Mucosa of descending colon (tissue), 3 donors: ENCODE results near the gene GLT1D1. TPM values are rescaled to one million over a fixed set of nuclear protein-coding genes. Genes with fewer than 3 reads are reported as not detected.

ENCODE experiments used
- ATAC-seq: fragments of 200-7000 bp; cut with Tn5 transposase; one replicate; pipeline ENCODE4 v1.9.1; 2020; ENCODE audit warnings: mild to moderate bottlenecking, moderate library complexity
- DNase-seq, 3 donors: peaks; one replicate each; pipeline ENCODE4 v3.0.0-alpha.2; 2020
- H3K36me3 ChIP-seq: fragments of 200-600 bp; one replicate; pipeline ENCODE4 v1.8.0; 2021; ENCODE audit warnings: low read depth, mild to moderate bottlenecking
- H3K4me1 ChIP-seq: fragments of 200-600 bp; one replicate; pipeline ENCODE4 v1.8.0; 2021; ENCODE audit warnings: low read depth, mild to moderate bottlenecking
- H3K4me3 ChIP-seq: fragments of 200-600 bp; one replicate; pipeline ENCODE4 v1.8.0; 2021; ENCODE audit warnings: mild to moderate bottlenecking
- H3K9me3 ChIP-seq: fragments of 200-600 bp; one replicate; pipeline ENCODE4 v1.8.0; 2021; ENCODE audit warnings: mild to moderate bottlenecking
- intact Hi-C, 2 donors: fragments of 100-400 bp; cut with DNase I in 1 of 2; cut with micrococcal nuclease in 1 of 2; formaldehyde crosslinking; loops; one replicate each; pipeline versions ENCODE4 v1.11.0 to v1.11.1; 2022; cut with DNase I, micrococcal nuclease
- total RNA-seq, 3 donors: library from RNA; stranded (reverse); fragmentation: NEBNext Ultra II Directional in 2 of 3; extraction: Animal tissue kit (Norgen Biotek cat#: 25700) in 2 of 3; gene quantifications; one replicate each; pipeline versions ENCODE4 v1.2.1 to v1.2.4, GENCODE V29; 2021 to 2023
- TF ChIP-seq, protein P1 (sequence below): fragments of 200-600 bp; IDR thresholded peaks from one replicate; pipeline ENCODE4 v1.8.0; 2022; ENCODE audit warnings: antibody characterized with exemption, mild to moderate bottlenecking
- donor health status: DM: no; HTN: no; CAD: no; lungs with moderate emphysema.
- donor health status: DM: no; HTN: no; CAD: no.
- donor health status: DM: no; HTN: yes; CAD: no.

GLT1D1 gene
- total RNA-seq, 3 donors from 2014 or later, result 0.65 to 0.73 TPM; not detected in 1

DNA sequence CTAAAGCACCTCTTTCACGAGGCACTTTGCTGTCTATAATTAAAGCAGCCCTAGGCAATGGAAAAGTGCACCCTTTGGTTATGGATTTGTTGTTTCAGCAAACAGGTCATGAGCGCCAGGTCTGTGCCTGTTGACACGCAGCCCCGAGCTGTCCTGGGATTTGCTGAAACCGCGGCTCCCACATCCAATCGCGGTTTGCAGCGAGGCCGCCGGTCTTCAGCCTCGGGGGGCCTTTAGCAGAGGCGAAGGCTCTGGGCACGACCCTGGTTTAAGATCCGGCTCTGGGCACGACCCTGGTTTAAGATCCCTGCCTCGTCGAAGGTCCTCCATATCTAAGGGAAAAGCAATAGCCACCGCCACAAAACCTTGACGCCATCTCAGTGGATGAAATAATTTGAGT, 79.2 kb downstream of the GLT1D1 start:
- ATAC-seq (no peak), DNase-seq (no peak)
- no peaks in the 10 kb centered on the region for H3K9me3 ChIP-seq
- no peaks in the 10 kb centered on the region for H3K36me3 ChIP-seq
- no peak overlapping the region for H3K4me3 ChIP-seq
- intact Hi-C loops, result no loop called here
- no peaks in the 10 kb centered on the region for H3K4me1 ChIP-seq
- TF ChIP-seq, protein P1, sequence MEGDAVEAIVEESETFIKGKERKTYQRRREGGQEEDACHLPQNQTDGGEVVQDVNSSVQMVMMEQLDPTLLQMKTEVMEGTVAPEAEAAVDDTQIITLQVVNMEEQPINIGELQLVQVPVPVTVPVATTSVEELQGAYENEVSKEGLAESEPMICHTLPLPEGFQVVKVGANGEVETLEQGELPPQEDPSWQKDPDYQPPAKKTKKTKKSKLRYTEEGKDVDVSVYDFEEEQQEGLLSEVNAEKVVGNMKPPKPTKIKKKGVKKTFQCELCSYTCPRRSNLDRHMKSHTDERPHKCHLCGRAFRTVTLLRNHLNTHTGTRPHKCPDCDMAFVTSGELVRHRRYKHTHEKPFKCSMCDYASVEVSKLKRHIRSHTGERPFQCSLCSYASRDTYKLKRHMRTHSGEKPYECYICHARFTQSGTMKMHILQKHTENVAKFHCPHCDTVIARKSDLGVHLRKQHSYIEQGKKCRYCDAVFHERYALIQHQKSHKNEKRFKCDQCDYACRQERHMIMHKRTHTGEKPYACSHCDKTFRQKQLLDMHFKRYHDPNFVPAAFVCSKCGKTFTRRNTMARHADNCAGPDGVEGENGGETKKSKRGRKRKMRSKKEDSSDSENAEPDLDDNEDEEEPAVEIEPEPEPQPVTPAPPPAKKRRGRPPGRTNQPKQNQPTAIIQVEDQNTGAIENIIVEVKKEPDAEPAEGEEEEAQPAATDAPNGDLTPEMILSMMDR, result no peak

DNA sequence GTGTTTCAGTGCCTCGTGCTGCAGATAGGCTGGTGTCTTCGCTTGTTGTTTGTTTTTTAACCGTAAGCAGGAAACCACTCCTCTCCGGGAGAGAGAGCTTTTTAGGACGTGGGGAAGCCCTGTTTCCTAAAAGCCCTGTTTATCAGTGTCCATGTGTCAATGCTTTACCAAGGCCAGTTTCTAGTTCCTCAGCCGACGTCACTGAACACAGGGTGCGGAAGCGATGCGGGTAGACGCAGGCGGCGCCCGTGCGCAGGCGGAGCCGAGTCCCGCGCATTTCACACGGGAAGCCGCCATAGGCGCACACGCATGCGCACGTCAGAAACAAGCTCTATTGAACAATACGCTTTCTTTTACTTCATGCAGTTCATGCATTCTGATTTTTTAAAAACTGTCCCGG, 79.8 kb downstream of the GLT1D1 start:
- Histone ChIP-seq H3K4me1 (no peaks in the 10 kb centered on the region), H3K36me3 (no peaks in the 10 kb centered on the region), H3K9me3 (no peaks in the 10 kb centered on the region), H3K4me3 (no peak overlapping the region)
- intact Hi-C loops, result no loop called here
- ATAC-seq (no peak), DNase-seq (no peak)
- TF ChIP-seq, protein P1, result no peak

- Histone ChIP-seq H3K4me1 (no peaks in the 10 kb centered on the region), H3K4me3 (no peak overlapping the region), H3K36me3 (no peaks in the 10 kb centered on the region), H3K9me3 (no peaks in the 10 kb centered on the region)
- ATAC-seq, result no peak
- TF ChIP-seq, protein P1, result no peak
- no peak for DNase-seq
- intact Hi-C loops, result no loop called here
Observed at GRCh38 chr12:128933926-128934325, 80.6 kb downstream of the GLT1D1 start.

- ATAC-seq (no peak), DNase-seq (no peak)
- TF ChIP-seq, protein P1, result no peak
- no peaks in the 10 kb centered on the region for H3K36me3 ChIP-seq
- H3K4me3 ChIP-seq, result no peak overlapping the region
- H3K9me3 ChIP-seq, result no peaks in the 10 kb centered on the region
- intact Hi-C loops, result no loop called here
- no peaks in the 10 kb centered on the region for H3K4me1 ChIP-seq
Observed at GRCh38 chr12:128938886-128939285, 85.6 kb downstream of the GLT1D1 start.

DNA sequence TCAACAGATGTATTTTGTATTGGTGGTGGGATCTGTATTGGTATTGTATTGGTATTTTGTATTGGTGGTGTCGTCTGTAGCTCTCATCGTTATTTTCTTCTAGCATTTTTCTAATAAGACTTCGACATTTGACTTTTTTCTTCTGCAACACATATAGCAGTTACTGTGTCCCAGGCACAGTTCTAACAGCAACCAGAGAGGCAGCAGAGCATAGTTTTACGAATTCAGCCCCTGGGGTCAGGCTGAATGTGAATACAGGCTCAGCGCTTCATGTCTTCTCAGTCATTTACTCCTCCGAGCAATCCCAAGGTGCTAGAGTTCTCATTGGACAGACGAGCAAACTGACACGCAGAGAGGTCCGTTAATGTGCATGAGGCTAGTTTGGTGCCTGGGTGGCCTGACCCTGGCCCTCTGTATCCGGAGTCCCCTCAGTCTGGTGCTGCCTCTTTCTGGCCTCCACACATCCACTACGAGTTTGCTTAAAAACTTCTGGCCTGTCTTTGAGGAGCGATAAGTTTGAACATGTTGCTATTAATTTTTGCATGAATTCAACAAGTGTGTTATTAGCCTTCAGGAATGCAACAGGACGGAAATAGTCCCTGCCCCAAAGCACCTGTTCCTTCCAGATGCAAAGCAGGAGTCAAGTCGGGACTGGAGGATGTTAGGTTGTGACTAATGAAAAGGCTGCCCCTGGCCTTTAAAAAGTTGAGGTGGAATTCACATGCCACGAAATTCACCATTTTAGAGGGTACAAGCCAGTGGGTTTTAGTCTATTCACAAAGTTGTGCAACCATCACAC, 87.0 kb downstream of the GLT1D1 start:
- intact Hi-C loops, result no loop called here
- Histone ChIP-seq H3K4me3 (no peak overlapping the region), H3K36me3 (no peaks in the 10 kb centered on the region), H3K4me1 (no peaks in the 10 kb centered on the region), H3K9me3 (no peaks in the 10 kb centered on the region)
- no peak for ATAC-seq
- DNase-seq, result no peak
- TF ChIP-seq, protein P1, result no peak

GRCh38 chr12:128940974-128941373, 87.7 kb downstream of the GLT1D1 start:
- Histone ChIP-seq H3K4me3 (no peak overlapping the region), H3K9me3 (no peaks in the 10 kb centered on the region), H3K36me3 (no peaks in the 10 kb centered on the region), H3K4me1 (no peaks in the 10 kb centered on the region)
- ATAC-seq (no peak), DNase-seq (no peak)
- TF ChIP-seq, protein P1, result no peak
- intact Hi-C loops, result no loop called here
